Ishikawa (cell line): ENCODE results near the gene SH3PXD2A.

Source experiments
- CEBPB ChIP-seq: IDR thresholded peaks from 2 replicates; pipeline ENCODE4 v1.6.1; 2012
- CREB1 ChIP-seq: IDR thresholded peaks from 2 replicates; pipeline ENCODE4 v1.6.1; 2012; ENCODE audit warnings: low read depth
- EGR1 ChIP-seq: IDR thresholded peaks from 2 replicates; pipeline ENCODE4 v1.6.1; 2012
- EP300 ChIP-seq: IDR thresholded peaks from 2 replicates; pipeline ENCODE4 v1.6.1; 2012; ENCODE audit warnings: borderline replicate concordance
- FOXM1 ChIP-seq: IDR thresholded peaks from 2 replicates; pipeline ENCODE4 v1.6.1; 2012; ENCODE audit warnings: low read depth, borderline replicate concordance
- NFIC ChIP-seq: IDR thresholded peaks from 2 replicates; pipeline ENCODE4 v1.6.1; 2012
- RAD21 ChIP-seq: IDR thresholded peaks from 2 replicates; pipeline ENCODE4 v1.6.1; 2012; ENCODE audit warnings: low read depth
- TAF1 ChIP-seq: IDR thresholded peaks from 2 replicates; pipeline ENCODE4 v1.6.1; 2012; ENCODE audit warnings: low read depth, mild to moderate bottlenecking
- TCF12 ChIP-seq: IDR thresholded peaks from 2 replicates; pipeline ENCODE4 v1.6.1; 2012; ENCODE audit warnings: low read depth
- TEAD4 ChIP-seq: IDR thresholded peaks from 2 replicates; pipeline ENCODE4 v1.6.1; 2012
- YY1 ChIP-seq: IDR thresholded peaks from 2 replicates; pipeline ENCODE4 v1.6.1; 2012; ENCODE audit warnings: low read depth
- ZBTB7A ChIP-seq: IDR thresholded peaks from 2 replicates; pipeline ENCODE4 v1.6.1; 2012; ENCODE audit warnings: low read depth
- TF ChIP-seq, protein P1 (sequence below): IDR thresholded peaks from 2 replicates; pipeline ENCODE4 v1.6.1; 2012
- TF ChIP-seq, protein P2 (sequence below): IDR thresholded peaks from 2 replicates; pipeline ENCODE4 v1.6.1; 2012
- TF ChIP-seq, protein P3 (sequence below): IDR thresholded peaks from 2 replicates; pipeline ENCODE4 v1.6.1; 2012; ENCODE audit warnings: low read depth, mild to moderate bottlenecking

Gene SH3PXD2A

DNA sequence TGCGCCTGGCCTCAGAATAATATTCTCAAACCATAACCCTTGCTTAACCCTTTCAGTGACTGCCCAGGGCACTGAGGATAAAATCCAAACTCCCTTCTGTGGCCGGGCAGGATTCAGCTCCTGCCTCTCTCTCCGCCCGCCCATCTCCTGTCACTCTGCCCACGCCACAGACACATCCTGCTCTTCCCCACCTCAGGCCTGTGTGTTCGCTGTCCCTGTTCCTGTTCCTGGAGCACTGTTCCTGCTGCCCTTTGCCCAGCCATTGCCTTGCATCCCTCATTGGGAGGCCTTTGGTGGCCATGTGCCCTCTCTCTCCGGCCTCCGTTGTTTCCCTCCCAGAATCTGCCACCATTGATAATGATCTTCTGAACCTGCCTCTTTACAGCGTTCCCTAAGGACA lies 108.8 kb downstream of the SH3PXD2A start:
- TF ChIP-seq CREB1 (no peak), ZBTB7A (no peak), TAF1 (no peak), TEAD4 (no peak), EP300 (no peak), YY1 (no peak), FOXM1 (no peak), RAD21 (no peak), CEBPB (no peak), NFIC (no peak), EGR1 (no peak), TCF12 (no peak)
- TF ChIP-seq, protein P1, sequence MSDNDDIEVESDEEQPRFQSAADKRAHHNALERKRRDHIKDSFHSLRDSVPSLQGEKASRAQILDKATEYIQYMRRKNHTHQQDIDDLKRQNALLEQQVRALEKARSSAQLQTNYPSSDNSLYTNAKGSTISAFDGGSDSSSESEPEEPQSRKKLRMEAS, result no peak
- TF ChIP-seq, protein P2, sequence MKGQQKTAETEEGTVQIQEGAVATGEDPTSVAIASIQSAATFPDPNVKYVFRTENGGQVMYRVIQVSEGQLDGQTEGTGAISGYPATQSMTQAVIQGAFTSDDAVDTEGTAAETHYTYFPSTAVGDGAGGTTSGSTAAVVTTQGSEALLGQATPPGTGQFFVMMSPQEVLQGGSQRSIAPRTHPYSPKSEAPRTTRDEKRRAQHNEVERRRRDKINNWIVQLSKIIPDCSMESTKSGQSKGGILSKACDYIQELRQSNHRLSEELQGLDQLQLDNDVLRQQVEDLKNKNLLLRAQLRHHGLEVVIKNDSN, result no peak

DNA sequence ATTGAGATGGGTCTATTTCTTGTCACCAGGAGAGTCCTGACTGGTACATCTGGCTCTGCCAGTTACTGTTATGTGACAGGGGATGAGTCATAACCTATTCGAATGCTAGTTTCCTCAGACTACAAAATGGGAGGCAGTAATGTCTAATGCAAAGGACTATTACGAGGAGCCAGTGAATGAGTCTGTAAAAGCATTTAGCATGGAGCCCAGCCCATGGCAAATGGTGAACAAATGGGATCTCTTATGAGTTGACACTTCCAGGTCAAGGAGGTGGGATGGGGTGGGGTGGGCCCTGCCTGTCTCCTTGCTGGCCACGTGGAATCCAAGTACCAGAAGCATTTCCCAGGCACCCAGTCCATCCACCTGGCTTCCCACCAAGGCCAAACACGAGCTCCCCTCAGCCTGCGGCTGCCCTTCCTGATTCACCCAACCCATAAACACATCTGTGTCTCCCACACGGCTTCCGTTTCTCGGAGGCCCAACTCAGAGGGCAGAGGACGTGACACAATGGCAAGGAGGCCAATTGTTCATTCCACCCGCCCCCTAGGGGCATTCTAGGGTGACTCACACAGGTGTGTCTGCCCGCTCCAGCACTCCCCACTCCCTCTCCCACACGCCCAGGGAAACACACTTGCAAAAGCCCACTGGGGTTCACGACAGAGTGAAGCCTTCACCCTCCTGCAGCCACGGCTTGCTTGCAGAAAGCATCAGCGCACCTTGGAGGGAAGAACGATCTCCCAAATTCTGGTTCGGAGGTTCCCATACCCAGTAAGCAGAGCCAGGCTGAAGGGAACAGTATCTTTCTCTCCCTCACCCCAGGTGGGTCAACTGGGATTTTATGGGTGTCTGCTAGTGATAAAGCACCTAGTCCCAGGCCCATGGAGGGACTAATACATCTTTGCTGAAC lies 109.8 kb downstream of the SH3PXD2A start:
- no peak; the same call in 1 of the 2 replicates for TF ChIP-seq FOXM1
- TF ChIP-seq RAD21, result peak; percentile 28; the same call in 1 of the 2 replicates
- TF ChIP-seq TEAD4, result peak; percentile 66
- no peak for TF ChIP-seq EGR1
- TF ChIP-seq TAF1, result 0 out of 2 replicates have a peak, but pooled peaks have one; percentile 30
- peak; percentile 62 for TF ChIP-seq EP300
- TF ChIP-seq TCF12, result peak; percentile 68
- TF ChIP-seq, protein P3, sequence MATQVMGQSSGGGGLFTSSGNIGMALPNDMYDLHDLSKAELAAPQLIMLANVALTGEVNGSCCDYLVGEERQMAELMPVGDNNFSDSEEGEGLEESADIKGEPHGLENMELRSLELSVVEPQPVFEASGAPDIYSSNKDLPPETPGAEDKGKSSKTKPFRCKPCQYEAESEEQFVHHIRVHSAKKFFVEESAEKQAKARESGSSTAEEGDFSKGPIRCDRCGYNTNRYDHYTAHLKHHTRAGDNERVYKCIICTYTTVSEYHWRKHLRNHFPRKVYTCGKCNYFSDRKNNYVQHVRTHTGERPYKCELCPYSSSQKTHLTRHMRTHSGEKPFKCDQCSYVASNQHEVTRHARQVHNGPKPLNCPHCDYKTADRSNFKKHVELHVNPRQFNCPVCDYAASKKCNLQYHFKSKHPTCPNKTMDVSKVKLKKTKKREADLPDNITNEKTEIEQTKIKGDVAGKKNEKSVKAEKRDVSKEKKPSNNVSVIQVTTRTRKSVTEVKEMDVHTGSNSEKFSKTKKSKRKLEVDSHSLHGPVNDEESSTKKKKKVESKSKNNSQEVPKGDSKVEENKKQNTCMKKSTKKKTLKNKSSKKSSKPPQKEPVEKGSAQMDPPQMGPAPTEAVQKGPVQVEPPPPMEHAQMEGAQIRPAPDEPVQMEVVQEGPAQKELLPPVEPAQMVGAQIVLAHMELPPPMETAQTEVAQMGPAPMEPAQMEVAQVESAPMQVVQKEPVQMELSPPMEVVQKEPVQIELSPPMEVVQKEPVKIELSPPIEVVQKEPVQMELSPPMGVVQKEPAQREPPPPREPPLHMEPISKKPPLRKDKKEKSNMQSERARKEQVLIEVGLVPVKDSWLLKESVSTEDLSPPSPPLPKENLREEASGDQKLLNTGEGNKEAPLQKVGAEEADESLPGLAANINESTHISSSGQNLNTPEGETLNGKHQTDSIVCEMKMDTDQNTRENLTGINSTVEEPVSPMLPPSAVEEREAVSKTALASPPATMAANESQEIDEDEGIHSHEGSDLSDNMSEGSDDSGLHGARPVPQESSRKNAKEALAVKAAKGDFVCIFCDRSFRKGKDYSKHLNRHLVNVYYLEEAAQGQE, result no peak
- TF ChIP-seq ZBTB7A, result peak; percentile 60; the same call in 1 of the 2 replicates
- TF ChIP-seq, protein P1, result peak; percentile 81

DNA sequence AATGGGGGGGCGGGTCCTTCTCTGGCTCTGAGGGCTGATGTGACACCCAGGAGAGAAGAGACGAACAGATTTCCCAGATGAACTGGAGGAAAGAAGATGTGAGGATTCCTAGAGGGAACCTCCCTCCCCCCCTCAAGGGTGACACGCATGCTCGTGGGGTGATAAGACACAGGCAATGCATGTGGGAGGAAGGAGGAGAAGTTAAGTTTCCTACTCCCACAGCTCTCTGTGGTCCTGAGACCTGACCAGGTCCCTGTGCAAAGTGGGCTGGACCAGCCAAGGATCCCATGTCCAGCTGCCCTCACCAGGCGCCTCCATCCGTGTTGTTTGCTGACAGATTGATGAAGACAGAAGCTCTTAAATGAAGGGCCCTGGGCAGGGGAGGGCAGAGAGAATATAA lies 112.6 kb downstream of the SH3PXD2A start:
- no peak for TF ChIP-seq TEAD4
- no peak for TF ChIP-seq CEBPB

DNA sequence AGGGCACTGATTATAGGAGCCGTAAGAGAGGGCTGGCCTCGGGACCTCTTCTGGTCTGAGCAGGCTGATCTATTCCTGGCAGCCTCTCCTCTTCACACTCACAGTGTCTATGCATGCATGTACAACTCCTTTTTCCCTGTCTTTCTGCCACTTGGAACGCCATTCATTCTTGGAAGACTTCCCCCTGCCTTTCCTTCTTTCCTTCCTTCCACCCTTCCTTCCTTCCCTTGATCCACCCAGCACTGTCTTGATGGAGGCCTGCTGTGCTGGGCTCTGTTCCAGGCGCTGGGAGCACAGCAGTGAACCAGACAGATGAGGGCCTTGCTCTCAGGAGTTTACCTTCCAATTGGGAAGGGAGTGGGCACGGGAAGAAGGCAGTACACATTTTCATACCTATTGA lies 114.8 kb downstream of the SH3PXD2A start:
- no peak for TF ChIP-seq YY1
- TF ChIP-seq NFIC, result peak; percentile 65

DNA sequence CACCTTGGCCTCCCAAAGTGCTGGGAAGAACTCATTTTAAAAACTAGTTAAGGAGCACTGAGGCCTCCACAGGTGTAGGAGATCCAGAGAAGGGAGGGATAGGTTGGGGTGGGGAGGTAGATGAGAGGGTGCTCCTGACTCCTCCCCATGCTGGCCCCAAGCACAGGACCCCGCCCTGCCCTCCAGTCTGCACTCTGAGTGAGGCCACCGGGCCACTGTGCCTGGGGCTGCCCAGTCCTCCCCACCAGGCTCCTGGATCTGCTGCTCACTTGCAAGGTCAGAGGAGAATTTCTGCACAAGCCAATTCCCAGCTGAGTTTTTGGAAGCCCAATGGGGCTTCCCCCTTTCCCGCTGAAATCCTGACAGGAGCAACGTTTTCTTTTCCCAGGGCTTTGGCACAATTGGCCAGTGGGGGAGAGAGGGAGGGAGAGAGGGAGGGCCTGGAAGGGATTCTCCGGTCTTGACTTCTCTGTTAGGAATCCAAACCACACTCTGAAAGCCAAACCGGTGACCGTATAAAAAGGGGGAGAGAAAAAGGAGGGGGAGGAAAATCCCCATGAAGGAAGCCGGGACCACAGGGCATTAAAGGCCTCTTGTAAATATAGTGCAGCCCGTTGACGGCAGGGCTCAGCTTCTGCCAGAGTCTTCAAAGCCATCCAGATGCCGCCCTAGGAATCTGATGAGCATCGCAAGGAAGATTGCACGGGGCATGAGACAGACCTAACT lies 116.2 kb downstream of the SH3PXD2A start:
- no peak for TF ChIP-seq CREB1
- no peak for TF ChIP-seq YY1
- TF ChIP-seq EP300, result no peak
- TF ChIP-seq ZBTB7A, result no peak
- no peak for TF ChIP-seq NFIC
- no peak for TF ChIP-seq CEBPB
- no peak for TF ChIP-seq FOXM1
- TF ChIP-seq, protein P2, result no peak
- TF ChIP-seq EGR1, result no peak
- TF ChIP-seq TAF1, result no peak

DNA sequence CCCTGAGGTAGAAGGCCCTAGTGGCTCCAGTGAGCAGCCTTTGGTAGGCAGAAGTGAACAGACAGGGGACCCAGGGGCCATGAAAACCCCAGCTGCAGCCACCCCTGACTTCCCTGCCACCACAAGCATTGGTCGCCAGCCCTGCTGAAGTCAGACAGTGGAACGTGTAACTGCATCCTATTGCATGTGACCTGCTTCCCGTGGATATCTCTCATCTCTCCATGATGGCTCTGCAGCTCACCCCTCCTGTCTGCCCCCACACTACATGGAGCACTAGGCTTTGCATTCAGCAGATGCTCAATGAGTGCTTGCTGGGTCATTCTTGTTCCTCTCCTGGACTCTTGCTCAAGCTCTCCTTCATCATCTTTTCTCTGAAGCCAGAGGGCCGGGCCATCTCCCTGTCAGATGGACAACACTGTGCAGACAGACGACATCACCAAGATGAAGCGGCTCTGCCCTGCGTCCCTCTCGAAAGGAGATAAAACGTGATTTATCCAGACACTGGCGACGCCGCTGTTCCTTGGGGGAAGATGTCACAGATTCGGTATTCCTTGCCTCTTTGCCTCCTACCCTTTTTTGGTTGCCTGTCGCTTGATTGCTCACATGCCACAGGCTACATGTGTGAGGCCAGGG lies 117.5 kb downstream of the SH3PXD2A start:
- TF ChIP-seq EGR1 (no peak), EP300 (no peak), TAF1 (no peak), YY1 (no peak), FOXM1 (no peak), NFIC (no peak), ZBTB7A (no peak), TEAD4 (no peak), TCF12 (no peak), RAD21 (no peak), CEBPB (no peak), CREB1 (no peak)
- TF ChIP-seq, protein P1, result no peak
- TF ChIP-seq, protein P2, result no peak
- TF ChIP-seq, protein P3, result no peak
